ENCODE results near the gene KPNA4. TPM values are rescaled to one million over a fixed set of nuclear protein-coding genes. Genes with fewer than 3 reads are reported as not detected.
"Not testable (repeated sequence)": the region's sequence is repeated elsewhere in the genome, so short reads cannot be mapped to it uniquely, and the experiment has no call there.

KPNA4 gene
- polyA plus RNA-seq, 1 experiment, result 28.4 TPM

GRCh38 chr3:160532371-160532770 is 33.0 kb downstream of the KPNA4 start:
- ChIA-PET POLR2A (no interaction called here), CTCF (no interaction called here)
- Histone ChIP-seq H3K9me3 (ENCODE audit: control insufficient read depth, insufficient read depth, low read length) (no peaks in the 10 kb centered on the region), H3K27me3 (ENCODE audit: control insufficient read depth, insufficient read depth, low read length) (no peaks in the 10 kb centered on the region), H3K4me3 (ENCODE audit: low read depth, low read length) (no peak overlapping the region), H3K27ac (ENCODE audit: low read depth, low read length) (no peak overlapping the region)
- DNase-seq (ENCODE audit: low read depth, low spot score), result no peak
- TF ChIP-seq CTCF (IDR thresholded peaks at IDR 0.05; ENCODE audit: low read depth, low read length), result no peak

DNA sequence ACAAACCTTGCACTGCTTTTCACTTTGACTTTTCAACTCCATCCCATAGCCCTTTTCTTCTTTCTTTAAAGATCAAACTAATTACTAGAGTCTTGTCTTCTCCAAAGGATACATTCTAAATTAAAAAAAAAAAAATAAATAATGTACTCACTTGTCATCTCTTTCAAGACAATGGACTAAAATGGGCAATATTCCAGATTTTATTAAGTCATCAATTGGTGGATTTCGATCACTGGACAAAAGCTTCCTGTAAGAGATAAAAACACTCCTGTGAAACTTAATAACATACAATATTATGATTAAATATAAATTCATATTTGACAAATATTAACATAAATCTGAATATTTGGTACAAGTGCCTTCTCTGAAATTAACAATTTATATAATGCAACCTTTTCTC is 34.1 kb downstream of the KPNA4 start:
- ChIA-PET CTCF (no interaction called here), POLR2A (no interaction called here)
- no peak overlapping the region for H3K27ac ChIP-seq (ENCODE audit: low read depth, low read length)

GRCh38 chr3:160516391-160516790 is 49.0 kb downstream of the KPNA4 start:
- DNase-seq (ENCODE audit: low read depth, low spot score); H3K4me3 ChIP-seq (ENCODE audit: low read depth, low read length); H3K9me3 ChIP-seq (ENCODE audit: control insufficient read depth, insufficient read depth, low read length); H3K27ac ChIP-seq (ENCODE audit: low read depth, low read length); H3K27me3 ChIP-seq (ENCODE audit: control insufficient read depth, insufficient read depth, low read length); CTCF ChIA-PET; POLR2A ChIA-PET: not testable (repeated sequence)

More for the DNA sequence above, 34.1 kb downstream of the KPNA4 start:
- Histone ChIP-seq H3K27me3 (ENCODE audit: control insufficient read depth, insufficient read depth, low read length) (no peaks in the 10 kb centered on the region), H3K4me3 (ENCODE audit: low read depth, low read length) (no peak overlapping the region), H3K9me3 (ENCODE audit: control insufficient read depth, insufficient read depth, low read length) (no peaks in the 10 kb centered on the region)
- no peak for DNase-seq (ENCODE audit: low read depth, low spot score)
- TF ChIP-seq CTCF (IDR thresholded peaks at IDR 0.05; ENCODE audit: low read depth, low read length), result no peak

DNA sequence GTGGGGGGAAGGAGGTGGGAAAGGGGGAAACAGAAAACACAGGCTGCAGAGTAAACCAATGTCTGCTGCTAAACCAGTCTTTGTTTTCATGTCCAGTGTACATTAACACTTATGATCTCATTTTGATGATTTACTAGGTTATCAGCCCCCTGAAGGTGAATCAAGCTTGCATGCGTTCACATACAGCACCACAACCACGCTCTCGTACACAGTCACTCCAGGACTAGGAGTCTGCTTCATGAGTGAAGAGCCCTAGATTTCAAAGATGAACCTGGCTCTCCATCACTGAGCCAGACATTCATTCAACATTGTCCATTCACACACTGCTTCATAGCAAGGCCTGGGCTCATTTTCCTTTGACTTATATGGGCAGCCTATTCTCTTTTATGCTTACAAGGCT is 64.0 kb downstream of the KPNA4 start:
- no peak for DNase-seq (ENCODE audit: low read depth, low spot score)
- no peak for TF ChIP-seq CTCF (IDR thresholded peaks at IDR 0.05; ENCODE audit: low read depth, low read length)
- H3K9me3 ChIP-seq (ENCODE audit: control insufficient read depth, insufficient read depth, low read length), result no peaks in the 10 kb centered on the region
- H3K4me3 ChIP-seq (ENCODE audit: low read depth, low read length), result no peak overlapping the region
- H3K27ac ChIP-seq (ENCODE audit: low read depth, low read length), result no peak overlapping the region
- H3K27me3 ChIP-seq (ENCODE audit: control insufficient read depth, insufficient read depth, low read length), result no peaks in the 10 kb centered on the region
- CTCF ChIA-PET, result no interaction called here
- POLR2A ChIA-PET, result no interaction called here

DNA sequence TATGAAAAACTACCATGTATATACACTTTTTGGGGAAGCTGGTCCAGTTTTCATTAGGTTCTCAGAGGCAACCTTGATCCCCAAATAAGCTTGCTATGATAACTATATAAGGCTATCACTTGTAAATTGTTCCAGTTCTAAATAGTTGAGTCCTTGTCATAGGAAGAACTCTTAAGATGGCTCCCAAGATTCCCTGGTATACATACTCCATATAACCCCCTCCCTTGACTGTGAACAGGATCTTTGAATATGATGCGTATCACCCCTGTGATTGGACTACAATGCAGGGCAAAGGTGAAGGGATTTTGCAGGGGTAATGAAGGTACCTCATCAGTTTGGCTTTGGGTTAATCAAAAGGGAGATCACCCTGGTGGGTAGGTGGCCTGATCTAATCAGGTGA is 67.2 kb downstream of the KPNA4 start:
- Histone ChIP-seq H3K27ac (ENCODE audit: low read depth, low read length) (no peak overlapping the region), H3K4me3 (ENCODE audit: low read depth, low read length) (no peak overlapping the region), H3K27me3 (ENCODE audit: control insufficient read depth, insufficient read depth, low read length) (no peaks in the 10 kb centered on the region), H3K9me3 (ENCODE audit: control insufficient read depth, insufficient read depth, low read length) (no peaks in the 10 kb centered on the region)
- ChIA-PET POLR2A (no interaction called here), CTCF (interaction anchor here (0.6 kb wide), 1 partner anchor 1742 kb away, joined by 4 read pairs; no protein-coding TSS in a partner anchor)
- no peak for DNase-seq (ENCODE audit: low read depth, low spot score)
- TF ChIP-seq CTCF (IDR thresholded peaks at IDR 0.05; ENCODE audit: low read depth, low read length), result no peak

GRCh38 chr3:160490166-160490565 is 75.2 kb downstream of the KPNA4 start:
- DNase-seq (ENCODE audit: low read depth, low spot score), result no peak
- ChIA-PET CTCF (no interaction called here), POLR2A (no interaction called here)
- no peaks in the 10 kb centered on the region for H3K27me3 ChIP-seq (ENCODE audit: control insufficient read depth, insufficient read depth, low read length)
- no peak overlapping the region for H3K27ac ChIP-seq (ENCODE audit: low read depth, low read length)
- no peaks in the 10 kb centered on the region for H3K9me3 ChIP-seq (ENCODE audit: control insufficient read depth, insufficient read depth, low read length)
- no peak for TF ChIP-seq CTCF (IDR thresholded peaks at IDR 0.05; ENCODE audit: low read depth, low read length)
- no peak overlapping the region for H3K4me3 ChIP-seq (ENCODE audit: low read depth, low read length)

Measured in AG04450 (cell line).